K562 treated with DMSO at 1 percent for 24 hours (cell line): ENCODE measurements around the gene KRT77. TPM values are rescaled to one million over a fixed set of nuclear protein-coding genes. Genes with fewer than 3 reads are reported as not detected.

Source experiments
- total RNA-seq: library from RNA; unstranded; fragments of 300-600 nt; gene quantifications from 2 replicates; pipeline ENCODE4 v1.2.3, GENCODE V29; 2022; ENCODE audit warnings: low read depth; ENCODE audit not compliant: insufficient read depth

KRT77 gene
- total RNA-seq, result not detected in 2 replicates

GRCh38 chr12:52703424-52703823, at the start of gene KRT77:
Gene KRT77, minus strand, starts transcription at chr12:52703524. Its CDS starts 90 bp downstream, at chr12:52703434.

GRCh38 chr12:52680363-52680762, 23.0 kb downstream of the KRT77 start, which contains the start of gene KRT1:
Gene KRT1, minus strand, starts transcription at chr12:52680407. Its CDS starts 59 bp downstream, at chr12:52680348.

GRCh38 chr12:52651726-52652261, 51.5 kb downstream of the KRT77 start, which contains the start of gene KRT2:
Gene KRT2, minus strand, starts transcription at chr12:52652211. Its CDS starts 69 bp downstream, at chr12:52652142.

Other genes with a start within 250 kb of the KRT77 start
- gene KRT6C, start 229.7 kb downstream of the KRT77 start, total RNA-seq, result not detected in 2 replicates
- gene KRT6A, start 210.3 kb downstream of the KRT77 start, total RNA-seq, result not detected in 2 replicates
- not detected in 2 replicates for gene KRT5, start 183.1 kb downstream of the KRT77 start, total RNA-seq
- not detected in 2 replicates for gene KRT71, start 150.4 kb downstream of the KRT77 start, total RNA-seq
- not detected in 2 replicates for gene KRT74, start 129.7 kb downstream of the KRT77 start, total RNA-seq
- not detected in 2 replicates for gene KRT72, start 102.1 kb downstream of the KRT77 start, total RNA-seq
- 0.27 TPM in 1 of 2 replicates, not detected in the other for gene KRT73, start 85.0 kb downstream of the KRT77 start, total RNA-seq
- gene KRT2, start 51.3 kb downstream of the KRT77 start, total RNA-seq, result 0.35 TPM in 1 of 2 replicates, not detected in the other
- gene KRT1, start 23.1 kb downstream of the KRT77 start, total RNA-seq, result not detected in 2 replicates
- not detected in 2 replicates for gene KRT76, start 73.8 kb upstream of the KRT77 start, total RNA-seq
- not detected in 2 replicates for gene KRT3, start 92.6 kb upstream of the KRT77 start, total RNA-seq
- gene KRT4, start 110.6 kb upstream of the KRT77 start, total RNA-seq, result not detected in 2 replicates
- not detected in 2 replicates for gene KRT79, start 130.8 kb upstream of the KRT77 start, total RNA-seq
- not detected in 2 replicates for gene KRT78, start 145.5 kb upstream of the KRT77 start, total RNA-seq
- gene KRT8, start 201.6 kb upstream of the KRT77 start, total RNA-seq, result 613 and 644 TPM in 2 replicates
- 385 and 414 TPM in 2 replicates for gene KRT18, start 245.6 kb upstream of the KRT77 start, total RNA-seq